H1 (cell line): Measurements from ENCODE around the gene STX8. TPM values are rescaled to one million over a fixed set of nuclear protein-coding genes. Genes with fewer than 3 reads are reported as not detected.

Experiments
- CTCF ChIA-PET: fragments of 300-600 bp; sonication (Branson Sonifier 250); formaldehyde crosslinking; loops from one replicate; lab custom pipeline; 2021; ENCODE audit not compliant: partially characterized antibody; lab: Charles Lee
- POLR2A ChIA-PET: fragments of 300-600 bp; sonication (Branson Sonifier 250); formaldehyde crosslinking; loops from one replicate; lab custom pipeline; 2021; ENCODE audit warnings: inconsistent platforms; ENCODE audit not compliant: partially characterized antibody; lab: Charles Lee
- DNase-seq, 2 experiments: peaks; one replicate each; pipeline versions ENCODE4 v3.0.0 to v3.0.0-alpha.2; 2010 to 2022; ENCODE audit warnings: low spot score in 2 of 2, low read depth in 1 of 2, mixed read lengths in 1 of 2
- FAIRE-seq: peaks from 2 replicates; lab custom pipeline; 2011; peaks lifted over from hg19 to GRCh38; lab: Jason Lieb, UNC
- H2AFZ ChIP-seq: 2 replicates; pipeline ENCODE4 v1.8.1; 2012; ENCODE audit warnings: low read length, inconsistent platforms
- H2AK5ac ChIP-seq: 2 replicates; pipeline ENCODE4 v1.6.1; 2013; ENCODE audit warnings: low read depth, low read length
- H2BK120ac ChIP-seq: replicated peaks from 2 replicates; pipeline ENCODE3; 2013; ENCODE audit warnings: low read depth, low read length, inconsistent platforms
- H2BK12ac ChIP-seq: 2 replicates; pipeline ENCODE4 v1.6.1; 2013; ENCODE audit warnings: low read depth, low read length
- H2BK15ac ChIP-seq: 2 replicates; pipeline ENCODE4 v1.6.1; 2013; ENCODE audit warnings: low read length
- H2BK20ac ChIP-seq: 2 replicates; pipeline ENCODE4 v1.6.1; 2013; ENCODE audit warnings: low read length
- H2BK5ac ChIP-seq: 2 replicates; pipeline ENCODE4 v1.6.1; 2013; ENCODE audit warnings: low read depth, low read length
- H3K14ac ChIP-seq: 2 replicates; pipeline ENCODE4 v1.6.1; 2013; ENCODE audit warnings: inconsistent platforms; ENCODE audit not compliant: insufficient read length
- H3K18ac ChIP-seq: 2 replicates; pipeline ENCODE4 v1.6.1; 2013; ENCODE audit warnings: low read length; ENCODE audit errors: extremely low read depth
- H3K23ac ChIP-seq: 2 replicates; pipeline ENCODE4 v1.6.1; 2013; ENCODE audit warnings: inconsistent platforms; ENCODE audit not compliant: insufficient read length
- H3K23me2 ChIP-seq: 2 replicates; pipeline ENCODE4 v1.6.1; 2013; ENCODE audit warnings: low read depth, low read length
- H3K27ac ChIP-seq: 2 replicates; pipeline ENCODE4 v1.6.1; 2011; ENCODE audit warnings: low read depth, low read length, inconsistent platforms
- H3K27me3 ChIP-seq, 4 experiments: replicated peaks in 1 of 4; 1 replicate in 1 of 4; 2 replicates in 3 of 4; pipeline versions ENCODE4 v1.6.1 to v1.8.1; 2011 to 2013; ENCODE audit warnings: low read length in 3 of 4, mild to moderate bottlenecking in 3 of 4, inconsistent platforms in 2 of 4, mixed read lengths in 2 of 4, moderate library complexity in 1 of 4; ENCODE audit not compliant: control insufficient read depth in 3 of 4, insufficient read depth in 3 of 4; ENCODE audit errors: extremely low read depth in 1 of 4
- H3K36me3 ChIP-seq, 4 experiments: 2 replicates each; pipeline versions ENCODE4 v1.6.1 to v1.8.1; 2011 to 2013; ENCODE audit warnings: mild to moderate bottlenecking in 4 of 4, low read length in 3 of 4, moderate library complexity in 2 of 4, control low read depth in 1 of 4, inconsistent platforms in 1 of 4; ENCODE audit not compliant: insufficient read depth in 4 of 4, control insufficient read depth in 2 of 4
- H3K4ac ChIP-seq: replicated peaks from 2 replicates; pipeline ENCODE3; 2013; ENCODE audit warnings: low read length, low read depth, mixed read lengths, inconsistent platforms; ENCODE audit not compliant: insufficient read length
- H3K4me1 ChIP-seq, 4 experiments: replicated peaks in 1 of 4; 1 replicate in 1 of 4; 2 replicates in 3 of 4; pipeline versions ENCODE4 v1.6.1 to v1.8.1; 2011 to 2013; ENCODE audit warnings: low read length in 3 of 4, inconsistent platforms in 2 of 4, mixed read lengths in 1 of 4; ENCODE audit not compliant: insufficient read depth in 4 of 4, control insufficient read depth in 3 of 4
- H3K4me2 ChIP-seq, 2 experiments: 2 replicates each; pipeline versions ENCODE4 v1.6.1 to v1.8.1; 2011 to 2013; ENCODE audit warnings: low read depth in 2 of 2, low read length in 2 of 2, control low read depth in 1 of 2, inconsistent platforms in 1 of 2, mild to moderate bottlenecking in 1 of 2; ENCODE audit not compliant: insufficient read depth in 1 of 2
- H3K4me3 ChIP-seq, 4 experiments: fragments of 200-600, 300-600 bp in 1 of 4; sonication (generic), shearing (Covaris generic), sonication (Bioruptor Twin) in 1 of 4; 2 replicates each; pipeline versions ENCODE4 v1.5.1 to v1.8.1; 2011 to 2016; ENCODE audit warnings: low read length in 4 of 4, low read depth in 3 of 4, control low read depth in 2 of 4, inconsistent platforms in 2 of 4, mild to moderate bottlenecking in 2 of 4, mixed read lengths in 1 of 4, moderate library complexity in 1 of 4; ENCODE audit not compliant: insufficient read depth in 2 of 4; ENCODE audit errors: extremely low read depth in 1 of 4
- H3K56ac ChIP-seq: replicated peaks from 2 replicates; pipeline ENCODE3; 2013; ENCODE audit warnings: low read depth, mild to moderate bottlenecking, mixed read lengths, low read length, inconsistent platforms; ENCODE audit not compliant: insufficient read length
- H3K79me1 ChIP-seq: 2 replicates; pipeline ENCODE4 v1.6.1; 2013; ENCODE audit warnings: low read depth, low read length, control low read depth
- H3K79me2 ChIP-seq, 2 experiments: 2 replicates each; pipeline versions ENCODE4 v1.6.1 to v1.8.1; 2012 to 2013; ENCODE audit warnings: low read length in 2 of 2, mild to moderate bottlenecking in 2 of 2, inconsistent platforms in 1 of 2; ENCODE audit not compliant: insufficient read depth in 2 of 2, control insufficient read depth in 1 of 2
- H3K9ac ChIP-seq, 4 experiments: replicated peaks in 1 of 4; 1 replicate in 1 of 4; 2 replicates in 3 of 4; pipeline versions ENCODE4 v1.6.1 to v1.8.1; 2011 to 2013; ENCODE audit warnings: low read depth in 3 of 4, low read length in 3 of 4, control low read depth in 2 of 4, mild to moderate bottlenecking in 2 of 4, moderate library complexity in 2 of 4, inconsistent platforms in 1 of 4; ENCODE audit errors: extremely low read depth in 1 of 4
- H3K9me3 ChIP-seq, 2 experiments: 2 replicates each; pipeline versions ENCODE4 v1.6.1 to v1.8.1; 2012 to 2013; ENCODE audit warnings: mild to moderate bottlenecking in 2 of 2, moderate library complexity in 2 of 2, control low read depth in 1 of 2, inconsistent platforms in 1 of 2, low read depth in 1 of 2, low read length in 1 of 2, mixed read lengths in 1 of 2; ENCODE audit not compliant: insufficient read depth in 2 of 2
- H4K20me1 ChIP-seq, 2 experiments: replicated peaks in 1 of 2; 2 replicates each; pipeline versions ENCODE3 to v1.8.1; 2011 to 2013; ENCODE audit warnings: inconsistent platforms in 2 of 2, low read length in 2 of 2, mild to moderate bottlenecking in 1 of 2; ENCODE audit not compliant: insufficient read depth in 2 of 2, control insufficient read depth in 1 of 2
- H4K5ac ChIP-seq: 2 replicates; pipeline ENCODE4 v1.6.1; 2013; ENCODE audit warnings: low read length, low read depth, mixed read lengths, inconsistent platforms; ENCODE audit not compliant: insufficient read length
- H4K8ac ChIP-seq: 2 replicates; pipeline ENCODE4 v1.8.0; 2013; ENCODE audit warnings: mild to moderate bottlenecking, moderate library complexity, low read length, inconsistent platforms; ENCODE audit not compliant: insufficient read depth; ENCODE audit errors: extremely low read depth
- H4K91ac ChIP-seq: replicated peaks from 2 replicates; pipeline ENCODE3; 2013; ENCODE audit warnings: low read length, mixed read lengths, inconsistent platforms; ENCODE audit not compliant: insufficient read length
- CEBPB ChIP-seq: IDR thresholded peaks from 2 replicates; pipeline ENCODE4 v1.6.1; 2012; ENCODE audit warnings: low read depth, low read length
- EP300 ChIP-seq, 2 experiments: IDR thresholded peaks; 1 replicate in 1 of 2; 2 replicates in 1 of 2; pipeline ENCODE4 v1.6.1; 2011 to 2012; ENCODE audit warnings: low read depth in 2 of 2, low read length in 2 of 2, mild to moderate bottlenecking in 2 of 2, borderline replicate concordance in 1 of 2, inconsistent platforms in 1 of 2, moderate library complexity in 1 of 2
- EZH2 ChIP-seq: fragments of 200-600 bp; sonication (generic); IDR thresholded peaks from 2 replicates; pipeline ENCODE4 v1.7.1; 2012; ENCODE audit warnings: low read depth, mild to moderate bottlenecking, moderate library complexity, low read length, inconsistent platforms; ENCODE audit not compliant: severe bottlenecking
- GTF2F1 ChIP-seq: IDR thresholded peaks from 2 replicates; pipeline ENCODE4 v1.6.1; 2012; ENCODE audit warnings: low read depth, low read length, improper control_type of control experiment, borderline replicate concordance
- JUN ChIP-seq: IDR thresholded peaks from 2 replicates; pipeline ENCODE4 v1.6.1; 2011; ENCODE audit warnings: low read depth, mild to moderate bottlenecking, improper control_type of control experiment, low read length
- KDM4A ChIP-seq: IDR thresholded peaks from one replicate; pipeline ENCODE4 v1.7.1; 2012; ENCODE audit warnings: low read depth, mild to moderate bottlenecking, moderate library complexity, low read length, inconsistent platforms; ENCODE audit not compliant: severe bottlenecking
- MAX ChIP-seq: IDR thresholded peaks from 2 replicates; pipeline ENCODE4 v1.6.1; 2012; ENCODE audit warnings: inconsistent platforms
- RAD21 ChIP-seq, 2 experiments: IDR thresholded peaks in 1 of 2; conservative IDR thresholded peaks in 1 of 2; 2 replicates each; pipeline ENCODE4 v1.6.1; 2011; ENCODE audit warnings: low read depth in 2 of 2, low read length in 2 of 2, improper control_type of control experiment in 1 of 2, inconsistent platforms in 1 of 2, mild to moderate bottlenecking in 1 of 2, moderate library complexity in 1 of 2
- SAP30 ChIP-seq: fragments of 300-600 bp; sonication (generic); IDR thresholded peaks from 2 replicates; pipeline ENCODE4 v1.7.1; 2012; ENCODE audit warnings: low read length, moderate library complexity, mild to moderate bottlenecking, inconsistent platforms; ENCODE audit not compliant: insufficient read depth, insufficient replicate concordance
- SIN3A ChIP-seq, 2 experiments: IDR thresholded peaks in 1 of 2; conservative IDR thresholded peaks in 1 of 2; 2 replicates each; pipeline ENCODE4 v1.6.1; 2011 to 2012; ENCODE audit warnings: low read length in 2 of 2, improper control_type of control experiment in 1 of 2, low read depth in 1 of 2, mild to moderate bottlenecking in 1 of 2
- SUZ12 ChIP-seq: fragments of 200-600 bp; sonication (generic); IDR thresholded peaks from 2 replicates; pipeline ENCODE4 v1.6.1; 2012; ENCODE audit warnings: mild to moderate bottlenecking, inconsistent platforms, low read length, moderate library complexity, mixed read lengths
- TAF1 ChIP-seq: IDR thresholded peaks from 2 replicates; pipeline ENCODE4 v1.6.1; 2011; ENCODE audit warnings: mild to moderate bottlenecking, low read depth, low read length
- TBP ChIP-seq: IDR thresholded peaks from 2 replicates; pipeline ENCODE4 v1.6.1; 2011; ENCODE audit warnings: low read depth, low read length, improper control_type of control experiment
- TCF12 ChIP-seq: IDR thresholded peaks from 2 replicates; pipeline ENCODE4 v1.6.1; 2011; ENCODE audit warnings: low read depth, mild to moderate bottlenecking, low read length
- WGBS, 2 experiments: shearing (Covaris generic) in 1 of 2; methylation state at CpG; one replicate each; pipeline versions ENCODE4 v1.1.6 to v1.1.7; 2013 to 2015; ENCODE audit warnings: low lambda C conversion rate in 2 of 2, mixed read lengths in 2 of 2, inconsistent platforms in 1 of 2, low coverage in 1 of 2, missing lambda C conversion rate in 1 of 2; ENCODE audit not compliant: insufficient replicate concordance in 2 of 2, insufficient coverage in 1 of 2, insufficient read length in 1 of 2; ENCODE audit errors: extremely low coverage in 1 of 2, missing lambda C conversion rate in 1 of 2; 5-methylcytosine and 5-hydroxymethylcytosine counted together
- polyA plus RNA-seq, 7 experiments: library from polyadenylated mRNA; depleted of rRNA in 3 of 7; stranded (reverse) in 5 of 7; unstranded in 2 of 7; fragments of >200 nt in 5 of 7; fragments of 200-250 nt in 2 of 7; gene quantifications; 1 replicate in 5 of 7; 2 replicates in 1 of 7; 4 replicates in 1 of 7; pipeline versions ENCODE4 v1.2.1 to v1.2.3, GENCODE V29; 2011 to 2013; ENCODE audit warnings: missing spikeins in 2 of 7, mixed read lengths in 2 of 7
- total RNA-seq: library from RNA; stranded (reverse); fragmentation: NEBNext Ultra II Directional; extraction: Animal tissue kit (Norgen Biotek cat#: 25700); gene quantifications from 2 replicates; pipeline ENCODE4 v1.2.1, GENCODE V29; 2021

The STX8 gene
- total and polyA plus RNA-seq, 2 of the 8 experiments (the other 6 are each of a cell fraction or from before 2014, with no cell fraction given): 22.8 to 42.5 TPM

GRCh38 chr17:9355846-9356245 is 219.8 kb downstream of the STX8 start:
- FAIRE-seq: no peak
- no peak overlapping the region for H3K27ac ChIP-seq
- TF ChIP-seq MAX (no peak), JUN (no peak), SAP30 (no peak), TAF1 (no peak), CEBPB (no peak), GTF2F1 (no peak), RAD21 (IDR thresholded peaks at IDR 0.05 in 1 of 2, conservative IDR thresholded peaks at IDR 0.05 in 1 of 2; ENCODE audit: low read depth in 2 of 2, low read length in 2 of 2) (no peak), TCF12 (no peak), TBP (no peak), SIN3A (conservative IDR thresholded peaks at IDR 0.05 in 1 of 2, IDR thresholded peaks at IDR 0.05 in 1 of 2; ENCODE audit: low read depth in 1 of 2, low read length in 2 of 2) (no peak), EZH2 (no peak), EP300 (IDR thresholded peaks at IDR 0.05; ENCODE audit: borderline replicate concordance in 1 of 2, low read depth in 2 of 2, low read length in 2 of 2) (no peak), KDM4A (no peak), SUZ12 (no peak)

More at GRCh38 chr17:9355846-9356245, 219.8 kb downstream of the STX8 start:
- WGBS, 2 experiments: 96% methylated on average over 3 of the region's 3 CpGs; no CpG with 5 or more reads in 1 of the 2 experiments
- no peak for DNase-seq
- Histone ChIP-seq H3K23ac (no peak overlapping the region), H2AFZ (no peak overlapping the region), H3K27me3 (no peaks in the 10 kb centered on the region), H4K8ac (no peak overlapping the region), H3K9me3 (no peaks in the 10 kb centered on the region), H3K4me3 (no peak overlapping the region), H3K79me1 (no peaks in the 10 kb centered on the region), H3K79me2 (no peaks in the 10 kb centered on the region), H3K23me2 (no peaks in the 10 kb centered on the region), H3K4me2 (no peak overlapping the region), H2BK12ac (no peak overlapping the region), H2AK5ac (no peak overlapping the region), H2BK15ac (no peak overlapping the region), H3K4ac (no peak overlapping the region), H4K20me1 (no peaks in the 10 kb centered on the region), H4K5ac (no peak overlapping the region), H3K36me3 (no peaks in the 10 kb centered on the region), H3K14ac (no peak overlapping the region), H2BK20ac (no peak overlapping the region), H3K56ac (no peak overlapping the region), H2BK120ac (no peak overlapping the region), H3K9ac (no peak overlapping the region), H3K18ac (no peak overlapping the region), H3K4me1 (no peaks in the 10 kb centered on the region), H2BK5ac (no peak overlapping the region), H4K91ac (no peak overlapping the region)
- POLR2A ChIA-PET: no interaction called here
- CTCF ChIA-PET: interaction anchor here (0.6 to 1.2 kb wide), 3 partner anchors 14 to 77 kb away, joined by 3 to 6 read pairs (median 5); no protein-coding TSS in a partner anchor
